ES-I3 (cell line): Measurements from ENCODE around the gene LRRC63.

Experiments used
- H3K36me3 ChIP-seq: 2 replicates; pipeline ENCODE4 v1.6.1; 2013; ENCODE audit warnings: mild to moderate bottlenecking, low read length, control low read depth, moderate library complexity; ENCODE audit not compliant: insufficient read depth
- H3K4me1 ChIP-seq: 2 replicates; pipeline ENCODE4 v1.6.1; 2013; ENCODE audit warnings: mild to moderate bottlenecking, control low read depth, low read length; ENCODE audit not compliant: insufficient read depth
- H3K9ac ChIP-seq: 2 replicates; pipeline ENCODE4 v1.6.1; 2013; ENCODE audit warnings: low read depth, mild to moderate bottlenecking, low read length, moderate library complexity
- H3K9me3 ChIP-seq: 2 replicates; pipeline ENCODE4 v1.6.1; 2013; ENCODE audit warnings: mild to moderate bottlenecking, low read length, moderate library complexity; ENCODE audit not compliant: control insufficient read depth, insufficient read depth

The LRRC63 gene

DNA sequence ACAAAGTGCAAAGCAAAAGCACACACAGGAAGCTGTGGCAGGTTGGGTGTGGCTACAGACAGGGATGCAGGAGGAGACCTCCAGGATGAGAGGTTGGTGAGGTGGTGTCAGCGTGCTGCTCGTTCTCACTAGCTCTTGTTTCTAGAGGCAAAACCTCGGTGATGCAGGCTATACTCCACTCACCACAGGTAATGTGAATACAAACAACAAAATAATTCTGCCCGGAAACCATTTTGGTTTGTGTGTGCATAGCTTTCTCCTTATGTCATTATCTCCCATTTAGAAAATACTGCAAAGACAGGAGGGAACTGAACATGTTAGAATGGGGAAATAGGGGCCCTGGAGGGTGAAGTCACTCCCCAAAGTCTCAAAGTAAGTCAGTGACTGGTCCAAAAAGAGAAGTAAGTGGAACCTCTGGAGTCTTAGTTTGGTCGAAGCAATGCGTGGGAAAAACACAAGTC lies 39.2 kb upstream of the LRRC63 start:
- Histone ChIP-seq H3K36me3 (no peaks in the 10 kb centered on the region), H3K4me1 (peaks cover 8% of the 10 kb centered on the region), H3K9ac (no peak overlapping the region)

DNA sequence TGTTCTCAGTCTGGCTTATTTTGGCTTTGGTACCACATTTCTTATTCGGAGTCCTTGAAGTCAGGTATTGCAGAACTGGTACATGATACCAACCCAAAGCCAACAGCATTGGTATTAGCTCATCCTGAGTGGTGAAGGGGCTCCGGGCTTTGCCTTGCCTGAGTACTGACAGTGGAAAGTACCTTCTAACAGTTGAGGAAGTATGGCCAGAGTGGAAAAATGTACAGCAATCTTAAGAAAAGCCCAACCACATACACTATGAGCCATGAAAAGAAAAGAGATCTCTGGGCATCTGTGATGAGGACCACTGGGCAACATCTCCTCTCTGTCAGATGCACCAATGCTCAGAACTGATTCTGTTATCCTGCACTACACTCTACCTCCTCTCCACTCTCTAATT lies 38.1 kb upstream of the LRRC63 start:
- Histone ChIP-seq H3K9me3 (no peaks in the 10 kb centered on the region), H3K9ac (no peak overlapping the region), H3K36me3 (no peaks in the 10 kb centered on the region), H3K4me1 (peaks cover 8% of the 10 kb centered on the region)

More for the DNA sequence above, 39.2 kb upstream of the LRRC63 start:
- no peaks in the 10 kb centered on the region for H3K9me3 ChIP-seq

DNA sequence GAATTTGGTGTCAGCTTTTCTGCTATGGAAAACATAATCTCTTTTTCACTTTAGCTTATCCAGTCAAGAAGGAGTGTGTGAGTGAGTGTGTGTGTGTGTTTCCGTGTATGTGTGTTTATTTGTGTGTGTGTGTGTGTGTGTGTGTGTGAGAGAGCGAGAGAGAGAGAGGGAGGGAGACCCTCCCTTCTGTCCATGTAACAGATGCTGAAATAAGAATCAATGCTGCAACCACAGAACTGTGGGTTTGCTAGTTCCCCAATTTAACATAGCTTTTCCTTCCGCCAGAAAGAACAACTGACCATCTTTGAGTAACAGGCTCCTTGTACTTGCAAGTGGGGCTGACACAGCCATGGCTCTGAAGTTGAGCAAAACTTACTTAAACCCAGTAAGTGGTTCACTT lies 35.0 kb upstream of the LRRC63 start:
- H3K4me1 ChIP-seq = peaks cover 3% of the 10 kb centered on the region
- H3K9ac ChIP-seq = no peak overlapping the region
- H3K9me3 ChIP-seq = no peaks in the 10 kb centered on the region
- no peaks in the 10 kb centered on the region for H3K36me3 ChIP-seq

DNA sequence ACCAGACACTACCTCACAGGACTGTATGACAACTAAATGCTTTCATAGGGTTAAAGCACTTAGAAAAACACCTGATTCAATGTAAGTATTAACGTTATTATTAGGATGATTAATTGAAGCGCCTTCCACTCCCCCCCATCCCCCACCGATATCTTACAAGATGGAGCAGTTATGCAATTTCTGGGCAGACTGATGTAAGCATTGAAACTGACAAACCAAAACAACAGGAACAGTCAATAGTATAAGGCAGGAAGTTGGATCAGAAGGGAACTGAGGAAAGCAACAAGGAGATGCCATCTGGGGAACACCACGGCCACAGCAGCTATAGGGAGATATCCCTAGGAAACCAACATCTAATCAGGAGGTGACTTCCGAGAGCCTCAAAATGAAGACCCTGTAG lies 33.6 kb upstream of the LRRC63 start:
- no peak overlapping the region for H3K9ac ChIP-seq
- no peaks in the 10 kb centered on the region for H3K9me3 ChIP-seq
- H3K4me1 ChIP-seq = peaks cover 3% of the 10 kb centered on the region; the same call in 1 of the 2 replicates
- H3K36me3 ChIP-seq = no peaks in the 10 kb centered on the region

DNA sequence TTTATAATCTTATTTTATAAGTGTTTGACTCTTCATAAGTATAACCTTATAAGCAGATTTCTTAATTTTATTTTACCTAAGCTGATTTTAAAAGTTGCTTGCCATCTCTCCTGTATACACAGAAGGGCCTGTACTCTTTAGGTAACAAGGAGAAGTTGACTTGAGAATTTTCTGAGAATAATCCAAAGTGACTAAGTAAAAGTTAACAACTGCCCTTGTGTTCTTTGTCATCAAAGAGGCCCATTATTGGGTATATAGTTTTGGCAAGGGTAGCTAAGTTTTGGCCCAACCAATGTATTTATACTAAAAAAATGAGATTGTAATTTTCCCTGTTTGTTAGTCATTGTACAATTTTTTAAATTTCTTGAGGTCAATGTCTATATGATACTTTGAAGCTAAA lies 32.9 kb upstream of the LRRC63 start:
- H3K4me1 ChIP-seq = peaks cover 3% of the 10 kb centered on the region; the same call in 1 of the 2 replicates
- no peaks in the 10 kb centered on the region for H3K36me3 ChIP-seq
- H3K9me3 ChIP-seq = no peaks in the 10 kb centered on the region
- no peak overlapping the region for H3K9ac ChIP-seq

DNA sequence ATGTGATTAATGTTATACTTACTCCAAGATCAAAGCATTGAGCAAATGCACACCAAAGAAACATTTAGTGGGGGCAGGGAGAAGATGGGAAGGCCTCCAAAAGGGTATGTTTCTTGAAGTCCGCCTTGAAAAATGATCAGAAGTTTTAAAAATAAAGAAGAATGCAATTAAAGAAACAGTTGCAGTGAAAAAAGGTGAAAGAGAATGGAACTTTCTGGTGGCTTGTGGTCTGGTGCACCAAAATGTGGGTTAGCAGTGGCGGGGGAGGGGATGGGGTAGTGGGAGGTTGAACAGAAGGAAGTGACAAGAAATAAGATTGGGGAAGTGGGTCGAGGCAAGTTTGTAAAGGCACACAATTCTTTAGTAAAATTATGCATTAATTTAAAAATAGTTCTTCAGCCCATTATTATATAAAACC lies 32.2 kb upstream of the LRRC63 start:
- H3K4me1 ChIP-seq = peaks cover 3% of the 10 kb centered on the region; the same call in 1 of the 2 replicates
- no peaks in the 10 kb centered on the region for H3K9me3 ChIP-seq
- no peak overlapping the region for H3K9ac ChIP-seq
- H3K36me3 ChIP-seq = no peaks in the 10 kb centered on the region

DNA sequence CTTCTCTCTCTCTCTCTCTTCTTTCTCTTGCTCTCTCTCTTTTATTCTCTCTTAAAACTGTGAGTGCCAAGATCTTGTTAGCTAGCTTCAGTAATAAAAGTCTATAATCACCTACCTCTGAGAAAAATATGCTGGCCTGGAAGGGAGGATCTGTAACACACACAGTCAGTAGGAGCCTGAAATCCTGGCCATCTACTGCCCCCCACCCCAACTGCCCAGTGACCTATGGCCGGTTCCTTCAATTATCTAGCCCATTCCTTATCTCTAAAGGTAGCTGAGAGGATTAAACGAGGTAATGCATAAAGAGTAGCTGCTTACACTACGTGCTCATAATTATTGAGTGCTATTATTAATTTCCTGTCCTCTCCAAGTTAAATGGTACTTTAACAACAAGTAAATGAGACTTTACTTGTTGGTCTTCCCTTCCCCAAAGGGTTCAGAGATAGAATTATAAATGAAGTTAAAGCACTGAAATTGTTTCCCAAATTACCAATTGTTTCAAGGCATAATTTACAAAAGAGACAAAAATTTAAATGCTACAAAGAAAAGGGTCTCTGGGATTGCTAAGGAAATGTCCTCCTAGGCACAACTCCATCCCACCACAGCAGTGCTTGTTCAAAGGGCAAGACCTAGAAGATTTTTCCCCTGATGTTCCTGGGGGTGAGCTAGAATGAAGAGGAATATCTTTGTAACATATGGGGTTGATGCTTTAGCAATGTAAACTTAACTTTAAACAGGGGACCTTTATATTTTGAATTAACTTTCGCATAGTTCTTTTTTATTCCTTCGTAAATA lies 31.6 kb upstream of the LRRC63 start:
- Histone ChIP-seq H3K9ac (no peak overlapping the region), H3K9me3 (no peaks in the 10 kb centered on the region), H3K4me1 (peaks cover 3% of the 10 kb centered on the region; the same call in 1 of the 2 replicates), H3K36me3 (no peaks in the 10 kb centered on the region)

DNA sequence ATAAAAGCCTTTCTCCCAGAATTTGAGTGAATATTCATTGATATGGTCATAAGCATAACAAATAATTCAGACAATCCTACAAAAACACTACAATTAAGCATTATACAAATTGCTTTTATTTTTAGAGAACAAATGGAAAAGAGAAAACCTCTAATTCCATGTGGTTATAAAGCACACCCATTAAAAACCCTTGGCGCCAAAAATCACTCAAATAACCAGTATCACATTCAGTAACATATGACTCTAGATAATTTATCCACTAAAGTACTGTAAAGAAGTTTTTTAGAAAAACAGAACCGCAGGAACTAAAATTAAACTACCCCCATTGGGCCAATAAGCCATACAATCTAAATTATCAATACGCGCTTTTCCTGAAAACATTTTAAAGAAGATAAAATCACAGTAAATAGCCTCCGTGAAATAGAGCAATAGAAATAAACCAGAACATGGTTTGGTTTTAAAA lies 30.3 kb upstream of the LRRC63 start:
- Histone ChIP-seq H3K36me3 (no peaks in the 10 kb centered on the region), H3K4me1 (peaks cover 3% of the 10 kb centered on the region; the same call in 1 of the 2 replicates), H3K9ac (no peak overlapping the region; the same call in 1 of the 2 replicates), H3K9me3 (no peaks in the 10 kb centered on the region)

DNA sequence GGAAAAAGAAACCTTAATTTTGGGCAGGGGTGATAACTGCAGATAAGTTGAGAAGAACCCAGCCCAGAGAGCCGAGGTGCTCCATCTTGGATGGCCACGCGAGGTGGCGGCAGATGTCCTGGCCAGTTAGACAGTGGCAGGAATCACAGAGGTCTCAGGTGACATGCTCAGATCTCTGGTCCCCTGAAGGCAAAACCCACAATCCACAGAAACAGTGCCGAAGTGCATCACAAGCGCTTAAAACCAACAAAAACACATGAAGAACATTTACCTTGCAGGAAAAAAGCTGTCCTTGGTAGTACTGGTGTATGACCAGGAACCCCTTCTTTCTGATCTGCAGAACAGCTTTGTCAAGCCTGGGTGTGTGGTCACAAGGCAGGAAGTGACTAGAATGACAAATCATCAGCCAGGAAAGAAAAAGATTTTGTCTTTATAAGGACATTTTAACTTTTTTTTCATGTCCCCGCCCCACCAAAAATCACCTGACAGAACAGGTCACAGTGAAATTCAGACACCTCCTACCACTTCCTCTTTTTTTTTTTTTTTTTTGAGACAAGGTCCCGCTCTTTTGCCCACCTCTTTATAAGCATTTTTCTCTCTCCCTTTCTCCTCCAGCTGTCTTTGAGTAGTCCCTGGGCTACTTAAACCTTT lies 29.8 kb upstream of the LRRC63 start, which contains the start of gene LCP1:
LCP1 (minus strand) TSS at position 338 of the 651 bp plus-strand sequence. CDS start 22,515 bp downstream, outside the sequence.
- Histone ChIP-seq H3K9ac (peak within 1 kb of the TSS; percentile 5; the same call in 1 of the 2 replicates), H3K36me3 (no peaks in the 10 kb centered on the region), H3K4me1 (peaks cover 3% of the 10 kb centered on the region; the same call in 1 of the 2 replicates), H3K9me3 (no peaks in the 10 kb centered on the region)

DNA sequence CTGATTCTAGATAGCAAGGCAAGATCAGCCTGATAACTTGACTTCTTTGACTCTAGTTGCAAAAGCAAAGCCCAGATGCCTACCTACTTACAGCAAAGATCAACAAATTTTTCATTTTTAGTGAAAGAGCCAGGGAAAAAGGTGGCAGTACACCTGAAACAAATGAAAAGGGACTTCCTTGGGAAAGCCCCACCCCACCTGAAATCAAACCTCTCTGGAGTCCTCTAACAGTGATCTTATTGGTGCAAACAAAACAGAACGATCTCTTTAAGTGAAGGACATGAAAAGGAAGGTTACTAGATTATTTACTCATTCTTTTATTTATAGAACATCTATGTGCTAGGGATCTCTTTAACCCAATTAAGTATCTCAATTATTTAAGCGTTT lies 29.2 kb upstream of the LRRC63 start:
- Histone ChIP-seq H3K36me3 (no peaks in the 10 kb centered on the region), H3K4me1 (peaks cover 3% of the 10 kb centered on the region; the same call in 1 of the 2 replicates), H3K9me3 (no peaks in the 10 kb centered on the region), H3K9ac (no peak overlapping the region)

DNA sequence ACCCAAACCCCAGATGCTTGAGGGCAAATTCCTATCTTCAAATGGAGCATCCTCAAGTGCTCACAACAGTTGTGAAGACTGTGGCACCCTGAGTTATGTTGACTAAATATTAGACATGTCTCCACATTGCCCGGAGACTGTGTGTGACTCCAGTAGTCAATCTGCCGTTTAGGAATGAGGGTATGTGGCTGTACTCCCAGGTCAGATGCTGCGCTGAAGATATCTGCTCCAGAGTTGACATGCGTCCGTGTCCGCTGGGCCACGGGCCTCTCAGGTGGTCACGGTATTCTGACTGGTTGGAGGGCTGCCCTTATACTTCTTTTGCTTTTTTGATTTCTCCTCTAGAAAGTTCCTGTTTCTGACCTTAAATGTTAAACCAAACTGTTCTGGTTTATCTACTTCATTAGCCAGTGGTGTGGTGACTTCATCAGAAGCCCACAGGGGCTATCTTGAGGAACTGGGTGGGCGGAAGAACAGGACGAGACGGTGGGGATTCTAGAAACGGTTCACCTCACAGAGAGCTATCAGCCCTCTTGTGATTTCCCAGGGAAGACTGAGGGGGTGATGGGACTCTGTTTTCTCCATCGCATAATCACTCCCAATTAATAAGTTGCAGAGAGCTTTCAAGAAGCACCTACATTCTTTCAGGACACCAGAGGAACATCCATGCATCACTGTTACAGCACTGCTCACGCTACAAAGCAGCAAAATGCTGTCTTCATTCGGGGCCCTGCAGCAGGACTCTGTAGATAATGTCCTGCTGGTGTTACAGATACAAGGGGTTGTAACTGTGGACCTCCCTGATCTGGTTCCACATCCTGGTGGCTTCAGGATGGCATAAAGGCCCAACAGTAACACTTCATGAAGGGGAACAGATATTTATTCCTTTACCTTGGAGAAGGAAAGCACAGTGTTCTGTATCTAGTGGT lies 28.4 kb upstream of the LRRC63 start:
- H3K9me3 ChIP-seq = no peaks in the 10 kb centered on the region
- H3K4me1 ChIP-seq = peaks cover 3% of the 10 kb centered on the region; the same call in 1 of the 2 replicates
- no peaks in the 10 kb centered on the region for H3K36me3 ChIP-seq
- no peak overlapping the region for H3K9ac ChIP-seq

DNA sequence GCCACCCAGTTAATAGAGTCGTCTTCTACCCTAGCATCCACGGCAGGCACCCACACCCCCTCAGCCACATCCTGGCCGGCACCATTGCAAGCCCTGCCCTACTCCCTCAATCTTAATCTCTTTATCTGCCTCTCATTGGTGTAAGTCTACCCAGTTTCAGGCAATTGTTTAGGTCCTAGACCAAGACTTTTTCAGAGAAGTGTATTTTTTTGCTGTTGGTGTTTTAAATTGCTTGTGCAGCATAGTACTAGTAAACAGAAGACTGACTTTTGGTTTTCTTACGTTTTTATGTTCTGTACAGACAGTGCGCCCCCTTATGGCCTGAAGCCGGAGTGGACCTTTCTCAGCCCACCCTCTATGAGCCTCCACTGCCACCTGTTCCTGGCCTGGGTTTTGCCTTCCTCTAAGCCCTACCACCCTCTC lies 27.4 kb upstream of the LRRC63 start:
- no peak overlapping the region for H3K9ac ChIP-seq
- H3K36me3 ChIP-seq = no peaks in the 10 kb centered on the region
- no peaks in the 10 kb centered on the region for H3K9me3 ChIP-seq
- peaks cover 2% of the 10 kb centered on the region; the same call in 1 of the 2 replicates for H3K4me1 ChIP-seq

DNA sequence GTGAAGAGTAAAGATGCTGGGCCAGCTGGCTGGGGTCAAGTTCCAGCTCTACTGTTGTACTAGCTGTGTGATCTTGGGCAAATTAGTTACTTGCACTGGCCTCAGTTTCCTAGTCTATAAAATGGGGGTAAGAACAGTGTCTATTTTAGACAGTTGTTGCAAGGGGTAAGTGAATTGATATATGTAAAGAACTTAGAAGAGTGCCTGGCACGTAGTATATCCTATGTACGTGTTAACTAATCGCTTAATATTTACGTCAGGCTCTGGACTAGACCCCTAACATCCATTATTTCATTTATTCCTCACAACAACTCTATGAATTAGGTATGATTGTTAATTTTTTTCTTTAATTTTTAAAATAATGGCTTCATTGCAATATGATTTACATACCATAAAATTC lies 26.1 kb upstream of the LRRC63 start:
- Histone ChIP-seq H3K9me3 (no peaks in the 10 kb centered on the region), H3K9ac (no peak overlapping the region), H3K4me1 (no peaks in the 10 kb centered on the region), H3K36me3 (no peaks in the 10 kb centered on the region)

DNA sequence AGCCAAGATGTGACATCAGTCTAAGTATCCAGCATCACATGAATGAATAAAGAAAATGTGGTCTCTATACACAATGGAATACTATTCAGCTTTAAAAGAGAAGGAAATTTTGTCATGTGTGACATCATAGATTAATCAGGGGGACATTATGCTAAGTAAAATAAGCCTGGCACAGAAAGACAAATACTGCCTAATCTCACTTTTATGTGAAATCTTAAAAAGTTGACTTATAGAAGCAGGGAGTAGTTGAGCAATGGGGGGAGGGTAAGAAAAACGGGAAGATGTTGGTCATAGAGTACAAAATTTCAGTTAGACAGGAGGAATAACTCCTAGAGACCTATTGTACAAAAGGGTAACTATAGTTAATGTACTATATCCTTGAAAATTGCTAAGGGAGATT lies 19.3 kb upstream of the LRRC63 start:
- Histone ChIP-seq H3K9ac (no peak overlapping the region), H3K4me1 (no peaks in the 10 kb centered on the region), H3K36me3 (no peaks in the 10 kb centered on the region), H3K9me3 (no peaks in the 10 kb centered on the region)
